ENCODE measurements around the gene IGSF10.

DNA sequence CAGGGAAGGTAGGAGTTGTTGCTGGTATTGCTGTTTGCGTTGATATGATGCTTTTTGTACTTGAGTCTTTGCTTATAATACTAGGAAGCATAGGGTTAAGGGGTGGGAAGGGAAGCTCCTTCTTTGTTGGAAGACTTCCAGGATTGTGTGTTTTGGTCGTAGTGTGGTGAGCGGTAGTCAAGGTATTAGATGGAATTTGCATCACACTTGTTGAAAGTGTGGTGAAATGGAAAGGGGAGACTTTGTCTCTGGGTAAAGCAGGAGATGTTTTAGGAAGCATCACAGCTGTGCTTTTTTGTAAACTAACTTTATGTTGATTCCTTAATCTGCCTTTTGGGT is 14.9 kb downstream of the IGSF10 start:
- TF ChIP-seq CEBPB (IDR thresholded peaks at IDR 0.05; ENCODE audit: low read depth, low read length) (no peak), POLR2AphosphoS5 (IDR thresholded peaks at IDR 0.05; ENCODE audit: low read depth, low read length) (no peak)
